ENCODE results near the gene PELI2.

PELI2 gene

GRCh38 chr14:56131004-56131864, 13.0 kb downstream of the PELI2 start:
- no peak for TF ChIP-seq CTCF (IDR thresholded peaks at IDR 0.05; ENCODE audit: low read depth, low read length, missing control alignments)
- in situ Hi-C loops (cut with HindIII; ENCODE audit: low sequenced_read_pairs), result no loop called here
- no peak overlapping the region for H3K4me3 ChIP-seq (ENCODE audit: low read depth, low read length)
- no peak for DNase-seq (ENCODE audit: low read depth)

GRCh38 chr14:56131865-56132833, 13.9 kb downstream of the PELI2 start:
- in situ Hi-C loops (cut with HindIII; ENCODE audit: low sequenced_read_pairs), result no loop called here
- DNase-seq (ENCODE audit: low read depth), result no peak
- no peak for TF ChIP-seq CTCF (IDR thresholded peaks at IDR 0.05; ENCODE audit: low read depth, low read length, missing control alignments)

GRCh38 chr14:56133547-56133946, 15.3 kb downstream of the PELI2 start:
- in situ Hi-C loops (cut with HindIII; ENCODE audit: low sequenced_read_pairs), result no loop called here
- H3K4me3 ChIP-seq (ENCODE audit: low read depth, low read length), result no peak overlapping the region
- no peak for TF ChIP-seq CTCF (IDR thresholded peaks at IDR 0.05; ENCODE audit: low read depth, low read length, missing control alignments)
- no peak for DNase-seq (ENCODE audit: low read depth)

More at GRCh38 chr14:56131865-56132833, 13.9 kb downstream of the PELI2 start:
- H3K4me3 ChIP-seq (ENCODE audit: low read depth, low read length), result no peak overlapping the region

GRCh38 chr14:56135001-56135400, 16.8 kb downstream of the PELI2 start:
- no peak for DNase-seq (ENCODE audit: low read depth)
- TF ChIP-seq CTCF (IDR thresholded peaks at IDR 0.05; ENCODE audit: low read depth, low read length, missing control alignments), result no peak
- in situ Hi-C loops (cut with HindIII; ENCODE audit: low sequenced_read_pairs), result no loop called here
- no peak overlapping the region for H3K4me3 ChIP-seq (ENCODE audit: low read depth, low read length)

GRCh38 chr14:56135668-56136067, 17.5 kb downstream of the PELI2 start:
- H3K4me3 ChIP-seq (ENCODE audit: low read depth, low read length), result no peak overlapping the region
- no peak for DNase-seq (ENCODE audit: low read depth)
- TF ChIP-seq CTCF (IDR thresholded peaks at IDR 0.05; ENCODE audit: low read depth, low read length, missing control alignments), result no peak
- in situ Hi-C loops (cut with HindIII; ENCODE audit: low sequenced_read_pairs), result no loop called here
